Fibroblast of villous mesenchyme (primary cell): ENCODE data around the gene SGMS2. TPM values are rescaled to one million over a fixed set of nuclear protein-coding genes. Genes with fewer than 3 reads are reported as not detected.

Source experiments
- DNase-seq: peaks from one replicate; pipeline ENCODE4 v3.0.0-alpha.2; 2010; ENCODE audit warnings: low read depth
- H3K4me3 ChIP-seq: 2 replicates; pipeline ENCODE4 v1.5.1; 2011; ENCODE audit warnings: low read depth, mild to moderate bottlenecking, low read length
- CTCF ChIP-seq: IDR thresholded peaks from 2 replicates; pipeline ENCODE4 v1.5.1; 2012; ENCODE audit warnings: low read depth, mild to moderate bottlenecking, low read length; ENCODE audit not compliant: insufficient read depth
- total RNA-seq: library from RNA; depleted of rRNA; stranded (reverse); fragments of >200 nt; gene quantifications from 2 replicates; pipeline ENCODE4 v1.2.3, GENCODE V29; 2012

Gene SGMS2
- total RNA-seq, 1 donor: 186 TPM

- no peak for TF ChIP-seq CTCF
- H3K4me3 ChIP-seq: peak overlapping the region; percentile 93
- peak; percentile 37 for DNase-seq
Observed at GRCh38 chr4:107826421-107826980, 1.8 kb downstream of the SGMS2 start.

- DNase-seq: no peak
- no peak for TF ChIP-seq CTCF
- no peak overlapping the region for H3K4me3 ChIP-seq
Observed at GRCh38 chr4:107828315-107829090, 3.8 kb downstream of the SGMS2 start.

- no peak for TF ChIP-seq CTCF
- no peak overlapping the region for H3K4me3 ChIP-seq
- DNase-seq: no peak
Observed at GRCh38 chr4:107831140-107831539, 6.4 kb downstream of the SGMS2 start.

GRCh38 chr4:107832275-107832807 lies 7.6 kb downstream of the SGMS2 start:
- DNase-seq: no peak
- TF ChIP-seq CTCF: no peak
- no peak overlapping the region for H3K4me3 ChIP-seq

- DNase-seq: no peak
- no peak overlapping the region for H3K4me3 ChIP-seq
- TF ChIP-seq CTCF: no peak
Observed at GRCh38 chr4:107834241-107834794, 9.6 kb downstream of the SGMS2 start.

GRCh38 chr4:107835406-107835805 lies 10.7 kb downstream of the SGMS2 start:
- peak; percentile 69 for DNase-seq

More at GRCh38 chr4:107835406-107835805, 10.7 kb downstream of the SGMS2 start:
- no peak for TF ChIP-seq CTCF
- H3K4me3 ChIP-seq: no peak overlapping the region
